ENCODE results near the gene PEAR1. TPM values are rescaled to one million over a fixed set of nuclear protein-coding genes. Genes with fewer than 3 reads are reported as not detected.
A peak's percentile ranks its signal among the peaks of the same experiment; 100 is the strongest.

Gene PEAR1
- total RNA-seq, 1 donor, result 17.0 TPM

GRCh38 chr1:156901966-156902915 is 8.7 kb downstream of the PEAR1 start:
- TF ChIP-seq CTCF (IDR thresholded peaks at IDR 0.05; ENCODE audit: extremely low read depth, low read depth, low read length), result no peak
- Histone ChIP-seq H3K36me3 (ENCODE audit: insufficient read depth, low read length) (peaks cover 27% of the 10 kb centered on the region), H3K4me2 (ENCODE audit: insufficient read depth, low read length) (peak overlapping the region; percentile 19), H4K20me1 (ENCODE audit: insufficient read depth, low read length) (peaks cover 4% of the 10 kb centered on the region), H3K4me3 (ENCODE audit: insufficient read depth, low read length) (no peak overlapping the region), H2AFZ (ENCODE audit: low read length) (no peak overlapping the region), H3K9me3 (ENCODE audit: low read depth, low read length) (no peaks in the 10 kb centered on the region), H3K27ac (ENCODE audit: low read depth, low read length) (peak overlapping the region; percentile 100), H3K27me3 (ENCODE audit: insufficient read depth, low read length) (no peaks in the 10 kb centered on the region), H3K79me2 (ENCODE audit: insufficient read depth, low read length) (peaks cover 98% of the 10 kb centered on the region), H3K4me1 (ENCODE audit: insufficient read depth, low read length) (peaks cover 75% of the 10 kb centered on the region)
- no peak for DNase-seq (ENCODE audit: insufficient read length, low spot score, missing footprints)

GRCh38 chr1:156903328-156904091 is 10.0 kb downstream of the PEAR1 start:
- peaks cover 30% of the 10 kb centered on the region for H3K36me3 ChIP-seq (ENCODE audit: insufficient read depth, low read length)
- peaks cover 4% of the 10 kb centered on the region for H4K20me1 ChIP-seq (ENCODE audit: insufficient read depth, low read length)
- H3K27me3 ChIP-seq (ENCODE audit: insufficient read depth, low read length), result no peaks in the 10 kb centered on the region
- H3K4me2 ChIP-seq (ENCODE audit: insufficient read depth, low read length), result no peak overlapping the region
- peak overlapping the region; percentile 100 for H3K27ac ChIP-seq (ENCODE audit: low read depth, low read length)
- peaks cover 85% of the 10 kb centered on the region for H3K79me2 ChIP-seq (ENCODE audit: insufficient read depth, low read length)
- no peaks in the 10 kb centered on the region for H3K9me3 ChIP-seq (ENCODE audit: low read depth, low read length)
- peaks cover 68% of the 10 kb centered on the region for H3K4me1 ChIP-seq (ENCODE audit: insufficient read depth, low read length)
- H3K4me3 ChIP-seq (ENCODE audit: insufficient read depth, low read length), result no peak overlapping the region
- DNase-seq (ENCODE audit: insufficient read length, low spot score, missing footprints), result no peak
- no peak for TF ChIP-seq CTCF (IDR thresholded peaks at IDR 0.05; ENCODE audit: extremely low read depth, low read depth, low read length)
- no peak overlapping the region for H2AFZ ChIP-seq (ENCODE audit: low read length)

GRCh38 chr1:156904187-156904959 is 10.9 kb downstream of the PEAR1 start:
- TF ChIP-seq CTCF (IDR thresholded peaks at IDR 0.05; ENCODE audit: extremely low read depth, low read depth, low read length), result no peak
- H4K20me1 ChIP-seq (ENCODE audit: insufficient read depth, low read length), result peaks cover 4% of the 10 kb centered on the region
- H3K4me3 ChIP-seq (ENCODE audit: insufficient read depth, low read length), result no peak overlapping the region
- H3K4me2 ChIP-seq (ENCODE audit: insufficient read depth, low read length), result no peak overlapping the region
- no peak overlapping the region for H3K27ac ChIP-seq (ENCODE audit: low read depth, low read length)
- peaks cover 39% of the 10 kb centered on the region for H3K36me3 ChIP-seq (ENCODE audit: insufficient read depth, low read length)
- H3K27me3 ChIP-seq (ENCODE audit: insufficient read depth, low read length), result no peaks in the 10 kb centered on the region
- peaks cover 59% of the 10 kb centered on the region for H3K4me1 ChIP-seq (ENCODE audit: insufficient read depth, low read length)
- peaks cover 76% of the 10 kb centered on the region for H3K79me2 ChIP-seq (ENCODE audit: insufficient read depth, low read length)
- no peak for DNase-seq (ENCODE audit: insufficient read length, low spot score, missing footprints)
- H3K9me3 ChIP-seq (ENCODE audit: low read depth, low read length), result no peaks in the 10 kb centered on the region
- H2AFZ ChIP-seq (ENCODE audit: low read length), result no peak overlapping the region

Measured in osteoblast (primary cell).